GM19193 (cell line): Measurements from ENCODE around the gene TMEM131.

Experiments
- POLR2A ChIP-seq: IDR thresholded peaks from 4 replicates; pipeline ENCODE4 v1.6.1; 2011; ENCODE audit not compliant: insufficient read depth, insufficient read length; ENCODE audit errors: extremely low read depth

The TMEM131 gene

GRCh38 chr2:97745474-97746174 is 250.1 kb downstream of the TMEM131 start:
- no peak for TF ChIP-seq POLR2A

- TF ChIP-seq POLR2A = no peak
Observed at GRCh38 chr2:97743913-97744312, 251.8 kb downstream of the TMEM131 start.

GRCh38 chr2:97742381-97742847 is 253.3 kb downstream of the TMEM131 start:
- TF ChIP-seq POLR2A = no peak

- no peak for TF ChIP-seq POLR2A
Observed at GRCh38 chr2:97741686-97742085, 254.1 kb downstream of the TMEM131 start.

GRCh38 chr2:97741251-97741650 is 254.5 kb downstream of the TMEM131 start:
- TF ChIP-seq POLR2A = no peak

GRCh38 chr2:97740590-97741182 is 255.1 kb downstream of the TMEM131 start:
- TF ChIP-seq POLR2A = no peak

- no peak for TF ChIP-seq POLR2A
Observed at GRCh38 chr2:97739893-97740245, 255.9 kb downstream of the TMEM131 start.

- TF ChIP-seq POLR2A = no peak
Observed at GRCh38 chr2:97739020-97739892, 256.5 kb downstream of the TMEM131 start.

GRCh38 chr2:97738179-97739019 is 257.3 kb downstream of the TMEM131 start:
- TF ChIP-seq POLR2A = no peak

- no peak for TF ChIP-seq POLR2A
Observed at GRCh38 chr2:97737421-97738178, 258.1 kb downstream of the TMEM131 start.

- TF ChIP-seq POLR2A = no peak
Observed at GRCh38 chr2:97736608-97737330, 259.0 kb downstream of the TMEM131 start.

GRCh38 chr2:97736185-97736584 is 259.6 kb downstream of the TMEM131 start:
- no peak for TF ChIP-seq POLR2A

GRCh38 chr2:97735161-97735561 is 260.6 kb downstream of the TMEM131 start:
- no peak for TF ChIP-seq POLR2A
